IMR-90 (cell line): ENCODE data around the gene MRPL50. TPM values are rescaled to one million over a fixed set of nuclear protein-coding genes. Genes with fewer than 3 reads are reported as not detected.

Experiments used
- ATAC-seq: fragments of 200-7000 bp; cut with Tn5 transposase; 2 replicates; pipeline ENCODE4 v1.9.1; 2020; ENCODE audit warnings: low read depth, mild to moderate bottlenecking, moderate library complexity
- BruUV-seq: library from RNA; stranded (reverse); fragments of 400-500 nt; replicated peaks from 2 replicates; lab custom pipeline; 2021; lab: Mats Ljungman, UMichigan
- CTCF ChIA-PET: fragments of 300-600 bp; formaldehyde crosslinking; extraction: SDS; loops from one replicate; lab custom pipeline; 2021; ENCODE audit warnings: antibody characterized with exemption; lab: Yijun Ruan, JAX
- POLR2A ChIA-PET: fragments of 300-600 bp; sonication (Branson Sonifier 250); formaldehyde crosslinking; loops from one replicate; lab custom pipeline; 2022; ENCODE audit warnings: antibody characterized with exemption; ENCODE audit not compliant: unreplicated experiment; lab: Charles Lee
- DNase-seq: peaks from one replicate; pipeline ENCODE4 v3.0.0; 2013
- H2AFZ ChIP-seq: replicated peaks from 2 replicates; pipeline ENCODE3; 2013; ENCODE audit warnings: low read length, mild to moderate bottlenecking; ENCODE audit not compliant: poor library complexity
- H2AK5ac ChIP-seq: 2 replicates; pipeline ENCODE4 v1.6.1; 2013; ENCODE audit warnings: low read depth, low read length, inconsistent platforms
- H2AK9ac ChIP-seq: replicated peaks from 2 replicates; pipeline ENCODE3; 2013; ENCODE audit warnings: mild to moderate bottlenecking, low read depth, low read length, moderate library complexity; ENCODE audit not compliant: poor library complexity
- H2BK120ac ChIP-seq: 2 replicates; pipeline ENCODE4 v1.6.1; 2013; ENCODE audit warnings: low read depth, low read length, inconsistent platforms
- H2BK15ac ChIP-seq: 3 replicates; pipeline ENCODE4 v1.6.1; 2013; ENCODE audit warnings: low read depth, low read length, inconsistent platforms
- H2BK20ac ChIP-seq: 2 replicates; pipeline ENCODE4 v1.6.1; 2013; ENCODE audit warnings: low read depth, mild to moderate bottlenecking, inconsistent platforms, low read length, moderate library complexity
- H2BK5ac ChIP-seq: 2 replicates; pipeline ENCODE4 v1.6.1; 2013; ENCODE audit warnings: mild to moderate bottlenecking, low read depth, low read length, inconsistent platforms; ENCODE audit not compliant: poor library complexity, severe bottlenecking
- H3K14ac ChIP-seq: replicated peaks from 2 replicates; pipeline ENCODE4 v1.6.1; 2013; ENCODE audit warnings: low read depth, low read length, inconsistent platforms
- H3K18ac ChIP-seq: 2 replicates; pipeline ENCODE4 v1.6.1; 2013; ENCODE audit warnings: low read depth, low read length, control low read depth
- H3K23ac ChIP-seq: 2 replicates; pipeline ENCODE4 v1.6.1; 2013; ENCODE audit warnings: low read depth, low read length, inconsistent platforms
- H3K27ac ChIP-seq: 2 replicates; pipeline ENCODE4 v1.5.1; 2013; ENCODE audit warnings: mild to moderate bottlenecking, control low read depth, low read length; ENCODE audit not compliant: insufficient read depth
- H3K27me3 ChIP-seq: 2 replicates; pipeline ENCODE4 v1.6.1; 2013; ENCODE audit warnings: low read length; ENCODE audit not compliant: control insufficient read depth, insufficient read depth
- H3K36me3 ChIP-seq: 2 replicates; pipeline ENCODE4 v1.6.1; 2013; ENCODE audit warnings: low read length, mixed read lengths; ENCODE audit not compliant: control insufficient read depth, insufficient read depth
- H3K4ac ChIP-seq: 2 replicates; pipeline ENCODE4 v1.6.1; 2013; ENCODE audit warnings: low read depth, low read length, inconsistent platforms
- H3K4me1 ChIP-seq: 2 replicates; pipeline ENCODE4 v1.6.1; 2013; ENCODE audit warnings: low read length, mixed read lengths; ENCODE audit not compliant: control insufficient read depth, insufficient read depth
- H3K4me2 ChIP-seq: 2 replicates; pipeline ENCODE4 v1.6.1; 2013; ENCODE audit warnings: low read depth, mild to moderate bottlenecking, control low read depth, low read length, moderate library complexity
- H3K4me3 ChIP-seq: 2 replicates; pipeline ENCODE4 v1.5.1; 2013; ENCODE audit warnings: low read depth, mild to moderate bottlenecking, control low read depth, low read length, moderate library complexity; ENCODE audit not compliant: insufficient read depth
- H3K56ac ChIP-seq: 2 replicates; pipeline ENCODE4 v1.6.1; 2013; ENCODE audit warnings: low read length, inconsistent platforms; ENCODE audit not compliant: insufficient read depth; ENCODE audit errors: extremely low read depth
- H3K79me1 ChIP-seq, 2 experiments: 2 replicates each; pipeline ENCODE4 v1.6.1; 2013; ENCODE audit warnings: low read length in 2 of 2, inconsistent platforms in 1 of 2, low read depth in 1 of 2
- H3K9ac ChIP-seq: 2 replicates; pipeline ENCODE4 v1.6.1; 2013; ENCODE audit warnings: low read depth, low read length, control low read depth
- H3K9me1 ChIP-seq: 2 replicates; pipeline ENCODE4 v1.6.1; 2013; ENCODE audit warnings: low read length, inconsistent platforms; ENCODE audit not compliant: insufficient read depth
- H3K9me3 ChIP-seq: 2 replicates; pipeline ENCODE4 v1.6.1; 2013; ENCODE audit warnings: low read length; ENCODE audit not compliant: control insufficient read depth, insufficient read depth
- H4K20me1 ChIP-seq: 2 replicates; pipeline ENCODE4 v1.6.1; 2013; ENCODE audit warnings: low read length, inconsistent platforms; ENCODE audit not compliant: insufficient read depth
- H4K5ac ChIP-seq: 2 replicates; pipeline ENCODE4 v1.6.1; 2013; ENCODE audit warnings: mild to moderate bottlenecking, low read depth, low read length, control low read depth
- H4K8ac ChIP-seq, 2 experiments: 2 replicates each; pipeline ENCODE4 v1.6.1; 2013; ENCODE audit warnings: low read depth in 2 of 2, low read length in 2 of 2, control low read depth in 1 of 2, inconsistent platforms in 1 of 2
- H4K91ac ChIP-seq: 2 replicates; pipeline ENCODE4 v1.6.1; 2013; ENCODE audit warnings: low read depth, low read length, inconsistent platforms; ENCODE audit not compliant: insufficient read depth
- BHLHE40 ChIP-seq: fragments of 150-350 bp; IDR thresholded peaks from 2 replicates; pipeline ENCODE4 v1.6.1; 2016; ENCODE audit warnings: mild to moderate bottlenecking, low read depth, low read length
- CEBPB ChIP-seq: IDR thresholded peaks from 2 replicates; pipeline ENCODE4 v1.6.1; 2012; ENCODE audit warnings: low read depth, low read length, improper control_type of control experiment
- CHD1 ChIP-seq: IDR thresholded peaks from 2 replicates; pipeline ENCODE4 v1.6.1; 2012; ENCODE audit warnings: low read depth, low read length, improper control_type of control experiment
- MAFK ChIP-seq: IDR thresholded peaks from 2 replicates; pipeline ENCODE4 v1.6.1; 2012; ENCODE audit warnings: low read depth, low read length, improper control_type of control experiment
- NFE2L2 ChIP-seq: fragments of 150-350 bp; IDR thresholded peaks from 2 replicates; pipeline ENCODE4 v1.6.1; 2016; ENCODE audit warnings: low read depth, mild to moderate bottlenecking, low read length
- RAD21 ChIP-seq: IDR thresholded peaks from 2 replicates; pipeline ENCODE4 v1.6.1; 2012; ENCODE audit warnings: low read length, improper control_type of control experiment
- SMC3 ChIP-seq: fragments of 150-350 bp; IDR thresholded peaks from 2 replicates; pipeline ENCODE4 v1.6.1; 2016; ENCODE audit warnings: low read depth, mild to moderate bottlenecking, antibody characterized with exemption, low read length, moderate library complexity
- whole genome bisulfite sequencing, 2 experiments: methylation state at CpG; one replicate each; pipeline versions ENCODE4 v1.1.5 to v1.1.7; 2013; ENCODE audit warnings: missing lambda C conversion rate in 2 of 2; ENCODE audit not compliant: insufficient read length in 1 of 2; ENCODE audit errors: extremely low coverage in 2 of 2; 5-methylcytosine and 5-hydroxymethylcytosine counted together
- dilution Hi-C: fragments of 300-500 bp; cut with HindIII; formaldehyde crosslinking; loops from one replicate; pipeline ENCODE4 v1.14.3; 2018; ENCODE audit warnings: low sequenced_read_pairs; ENCODE audit not compliant: unreplicated experiment
- in situ Hi-C: fragments of 300-500 bp; cut with MboI; formaldehyde crosslinking; loops from 3 replicates; pipeline ENCODE4 v1.14.3; 2019; ENCODE audit warnings: low sequenced_read_pairs, inconsistent platforms, mixed read lengths
- intact Hi-C: fragments of 100-400 bp; cut with micrococcal nuclease; formaldehyde crosslinking; loops from 2 replicates; pipeline ENCODE4 v1.10.0; 2022
- polyA plus RNA-seq, 3 experiments: library from polyadenylated mRNA; depleted of rRNA; stranded (reverse); fragments of >200 nt; gene quantifications; 2 replicates each; pipeline ENCODE4 v1.2.3, GENCODE V29; 2012; ENCODE audit warnings: low replicate concordance in 1 of 3
- total RNA-seq: library from RNA; depleted of rRNA; stranded (reverse); fragments of >200 nt; gene quantifications from 2 replicates; pipeline ENCODE4 v1.2.3, GENCODE V29; 2012

MRPL50 gene
- total and polyA plus RNA-seq, 2 of the 4 experiments (the other 2 are of a cell fraction): 7.5 to 8.6 TPM

- intact Hi-C loops (no loop called here), dilution Hi-C loops (no loop called here), in situ Hi-C loops (no loop called here)
- H3K18ac ChIP-seq: no peak overlapping the region
- H3K79me1 ChIP-seq: no peaks in the 10 kb centered on the region
- H3K9me1 ChIP-seq: no peaks in the 10 kb centered on the region
- ATAC-seq (no peak), DNase-seq (no peak)
- no peak overlapping the region for H3K9ac ChIP-seq
- H4K8ac ChIP-seq: no peak overlapping the region
- H3K4me2 ChIP-seq: no peak overlapping the region
- no peaks in the 10 kb centered on the region for H3K9me3 ChIP-seq
- no peak overlapping the region for H2BK120ac ChIP-seq
- no peak overlapping the region for H2BK20ac ChIP-seq
- BruUV-seq: no TSS peak
- POLR2A ChIA-PET: no interaction called here
- CTCF ChIA-PET: no interaction called here
- no peak overlapping the region for H3K23ac ChIP-seq
- TF ChIP-seq BHLHE40 (no peak), RAD21 (no peak), SMC3 (no peak), MAFK (peak; percentile 44), NFE2L2 (no peak), CHD1 (no peak), CEBPB (no peak)
- H3K27ac ChIP-seq: no peak overlapping the region
- no peak overlapping the region for H4K5ac ChIP-seq
- H3K56ac ChIP-seq: no peak overlapping the region
- no peak overlapping the region for H2AK9ac ChIP-seq
- H4K91ac ChIP-seq: no peak overlapping the region
- no peaks in the 10 kb centered on the region for H3K36me3 ChIP-seq
- H3K27me3 ChIP-seq: no peaks in the 10 kb centered on the region
- no peak overlapping the region for H2AFZ ChIP-seq
- H2BK5ac ChIP-seq: no peak overlapping the region
- H4K20me1 ChIP-seq: no peaks in the 10 kb centered on the region
- H3K4ac ChIP-seq: no peak overlapping the region
- no peak overlapping the region for H2BK15ac ChIP-seq
- no peak overlapping the region for H3K4me3 ChIP-seq
- H3K14ac ChIP-seq: no peak overlapping the region
- H3K4me1 ChIP-seq: no peaks in the 10 kb centered on the region
- no peak overlapping the region for H2AK5ac ChIP-seq
- no CpG with 5 or more reads among the region's 1 CpG for WGBS, 2 experiments
Observed at GRCh38 chr9:101356619-101357018, 41.8 kb downstream of the MRPL50 start.
